Osteoblast (primary cell): ENCODE measurements around the gene FHIT. TPM values are rescaled to one million over a fixed set of nuclear protein-coding genes. Genes with fewer than 3 reads are reported as not detected.

Source experiments
- DNase-seq: peaks from one replicate; pipeline ENCODE4 v3.0.0; 2011; ENCODE audit warnings: low spot score, mixed read lengths; ENCODE audit not compliant: insufficient read length; ENCODE audit errors: missing footprints
- H2AFZ ChIP-seq: 2 replicates; pipeline ENCODE4 v1.6.0; 2011; ENCODE audit warnings: mild to moderate bottlenecking, low read length
- H3K27ac ChIP-seq: 2 replicates; pipeline ENCODE4 v1.5.1; 2011; ENCODE audit warnings: mild to moderate bottlenecking, low read depth, low read length, moderate library complexity
- H3K27me3 ChIP-seq: 2 replicates; pipeline ENCODE4 v1.6.0; 2012; ENCODE audit warnings: mild to moderate bottlenecking, control low read depth, inconsistent platforms, low read length, moderate library complexity; ENCODE audit not compliant: insufficient read depth
- H3K36me3 ChIP-seq: 2 replicates; pipeline ENCODE4 v1.5.1; 2011; ENCODE audit warnings: mild to moderate bottlenecking, low read length, control low read depth, moderate library complexity; ENCODE audit not compliant: insufficient read depth
- H3K4me1 ChIP-seq: 2 replicates; pipeline ENCODE4 v1.5.1; 2011; ENCODE audit warnings: mild to moderate bottlenecking, low read length, control low read depth, moderate library complexity; ENCODE audit not compliant: insufficient read depth
- H3K4me2 ChIP-seq: 2 replicates; pipeline ENCODE4 v1.6.0; 2011; ENCODE audit warnings: mild to moderate bottlenecking, low read length; ENCODE audit not compliant: insufficient read depth
- H3K4me3 ChIP-seq: fragments of 200-600 bp; sonication (generic); 3 replicates; pipeline ENCODE4 v1.5.1; 2012; ENCODE audit warnings: mild to moderate bottlenecking, low read length, inconsistent platforms; ENCODE audit not compliant: insufficient read depth
- H3K79me2 ChIP-seq: 2 replicates; pipeline ENCODE4 v1.6.0; 2012; ENCODE audit warnings: mild to moderate bottlenecking, low read length, control low read depth, inconsistent platforms; ENCODE audit not compliant: insufficient read depth
- H3K9me3 ChIP-seq: 2 replicates; pipeline ENCODE4 v1.5.1; 2011; ENCODE audit warnings: low read depth, low read length, control low read depth
- H4K20me1 ChIP-seq: 2 replicates; pipeline ENCODE4 v1.6.0; 2012; ENCODE audit warnings: mild to moderate bottlenecking, low read length, control low read depth; ENCODE audit not compliant: insufficient read depth
- total RNA-seq: library from RNA; depleted of rRNA; stranded (reverse); fragments of >200 nt; gene quantifications from 2 replicates; pipeline ENCODE4 v1.2.3, GENCODE V29; 2012
- TF ChIP-seq, protein P1 (sequence below): IDR thresholded peaks from 2 replicates; pipeline ENCODE4 v1.5.1; 2011; ENCODE audit warnings: mild to moderate bottlenecking, low read depth, low read length, moderate library complexity; ENCODE audit errors: extremely low read depth

FHIT gene
- total RNA-seq, 1 donor = 3.3 TPM

DNA sequence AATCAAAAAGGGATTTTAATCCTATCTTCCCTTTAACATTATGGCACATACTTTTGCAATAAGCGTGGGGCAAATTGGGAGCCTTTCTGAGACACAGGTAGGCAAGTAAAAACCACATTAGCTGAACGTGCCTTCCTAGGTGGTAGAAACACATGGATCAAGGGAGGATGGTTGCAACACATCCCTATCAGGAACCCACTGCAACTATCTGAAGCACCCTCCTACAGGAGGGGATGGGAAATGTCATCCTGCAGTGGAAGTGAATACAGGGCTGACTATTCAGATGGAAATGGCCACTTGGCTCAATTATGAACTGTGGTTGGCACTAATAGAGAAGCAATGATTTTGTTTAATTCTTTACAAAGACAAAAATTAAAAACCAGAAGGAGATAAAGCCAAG, 826.3 kb downstream of the FHIT start:
- H3K4me2 ChIP-seq = no peak overlapping the region
- no peaks in the 10 kb centered on the region for H3K79me2 ChIP-seq
- no peaks in the 10 kb centered on the region for H3K27me3 ChIP-seq
- H4K20me1 ChIP-seq = no peaks in the 10 kb centered on the region
- no peaks in the 10 kb centered on the region for H3K9me3 ChIP-seq
- TF ChIP-seq, protein P1, sequence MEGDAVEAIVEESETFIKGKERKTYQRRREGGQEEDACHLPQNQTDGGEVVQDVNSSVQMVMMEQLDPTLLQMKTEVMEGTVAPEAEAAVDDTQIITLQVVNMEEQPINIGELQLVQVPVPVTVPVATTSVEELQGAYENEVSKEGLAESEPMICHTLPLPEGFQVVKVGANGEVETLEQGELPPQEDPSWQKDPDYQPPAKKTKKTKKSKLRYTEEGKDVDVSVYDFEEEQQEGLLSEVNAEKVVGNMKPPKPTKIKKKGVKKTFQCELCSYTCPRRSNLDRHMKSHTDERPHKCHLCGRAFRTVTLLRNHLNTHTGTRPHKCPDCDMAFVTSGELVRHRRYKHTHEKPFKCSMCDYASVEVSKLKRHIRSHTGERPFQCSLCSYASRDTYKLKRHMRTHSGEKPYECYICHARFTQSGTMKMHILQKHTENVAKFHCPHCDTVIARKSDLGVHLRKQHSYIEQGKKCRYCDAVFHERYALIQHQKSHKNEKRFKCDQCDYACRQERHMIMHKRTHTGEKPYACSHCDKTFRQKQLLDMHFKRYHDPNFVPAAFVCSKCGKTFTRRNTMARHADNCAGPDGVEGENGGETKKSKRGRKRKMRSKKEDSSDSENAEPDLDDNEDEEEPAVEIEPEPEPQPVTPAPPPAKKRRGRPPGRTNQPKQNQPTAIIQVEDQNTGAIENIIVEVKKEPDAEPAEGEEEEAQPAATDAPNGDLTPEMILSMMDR = no peak
- no peak overlapping the region for H2AFZ ChIP-seq
- no peak for DNase-seq
- no peaks in the 10 kb centered on the region for H3K36me3 ChIP-seq
- H3K4me1 ChIP-seq = no peaks in the 10 kb centered on the region
- no peak overlapping the region for H3K27ac ChIP-seq
- no peak overlapping the region for H3K4me3 ChIP-seq

GRCh38 chr3:60424034-60424433, 827.2 kb downstream of the FHIT start:
- DNase-seq = no peak
- no peak overlapping the region for H3K4me3 ChIP-seq
- H4K20me1 ChIP-seq = no peaks in the 10 kb centered on the region
- H3K36me3 ChIP-seq = no peaks in the 10 kb centered on the region
- H3K27me3 ChIP-seq = no peaks in the 10 kb centered on the region
- no peaks in the 10 kb centered on the region for H3K4me1 ChIP-seq
- no peaks in the 10 kb centered on the region for H3K9me3 ChIP-seq
- no peak overlapping the region for H3K4me2 ChIP-seq
- no peak overlapping the region for H3K27ac ChIP-seq
- H3K79me2 ChIP-seq = no peaks in the 10 kb centered on the region
- TF ChIP-seq, protein P1 = no peak
- no peak overlapping the region for H2AFZ ChIP-seq

DNA sequence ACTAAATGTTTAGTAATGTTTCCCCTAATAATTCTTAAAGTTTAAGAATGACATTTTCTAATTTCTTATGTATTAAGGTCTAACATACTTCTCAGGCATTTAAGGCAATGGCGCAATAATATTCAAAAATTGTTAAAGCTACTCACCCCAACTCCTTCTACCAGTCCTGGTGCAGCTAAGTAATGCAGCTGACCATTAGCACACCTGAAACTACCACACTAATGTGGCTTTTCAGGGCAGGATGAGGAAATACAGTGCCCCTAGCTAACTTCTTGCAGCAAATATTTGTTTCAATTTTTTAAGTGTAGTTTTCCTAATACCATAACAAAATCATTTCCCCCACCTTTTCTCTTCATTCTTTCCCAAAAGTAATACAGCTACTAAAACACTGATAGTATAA, 827.7 kb downstream of the FHIT start:
- Histone ChIP-seq H2AFZ (no peak overlapping the region), H3K27me3 (no peaks in the 10 kb centered on the region), H3K4me3 (no peak overlapping the region), H3K4me2 (no peak overlapping the region), H3K4me1 (no peaks in the 10 kb centered on the region), H3K9me3 (no peaks in the 10 kb centered on the region), H3K27ac (no peak overlapping the region), H3K79me2 (no peaks in the 10 kb centered on the region), H4K20me1 (no peaks in the 10 kb centered on the region), H3K36me3 (no peaks in the 10 kb centered on the region)
- no peak for DNase-seq
- TF ChIP-seq, protein P1 = no peak

- no peak for DNase-seq
- H3K27ac ChIP-seq = no peak overlapping the region
- TF ChIP-seq, protein P1 = no peak
- H3K79me2 ChIP-seq = no peaks in the 10 kb centered on the region
- H2AFZ ChIP-seq = no peak overlapping the region
- H3K9me3 ChIP-seq = no peaks in the 10 kb centered on the region
- H3K4me3 ChIP-seq = no peak overlapping the region
- H3K36me3 ChIP-seq = no peaks in the 10 kb centered on the region
- H3K4me2 ChIP-seq = no peak overlapping the region
- H4K20me1 ChIP-seq = no peaks in the 10 kb centered on the region
- H3K4me1 ChIP-seq = no peaks in the 10 kb centered on the region
- H3K27me3 ChIP-seq = no peaks in the 10 kb centered on the region
Observed at GRCh38 chr3:60421749-60422446, 829.4 kb downstream of the FHIT start.
